ENCODE measurements around the gene RABGAP1L.

The RABGAP1L gene

DNA sequence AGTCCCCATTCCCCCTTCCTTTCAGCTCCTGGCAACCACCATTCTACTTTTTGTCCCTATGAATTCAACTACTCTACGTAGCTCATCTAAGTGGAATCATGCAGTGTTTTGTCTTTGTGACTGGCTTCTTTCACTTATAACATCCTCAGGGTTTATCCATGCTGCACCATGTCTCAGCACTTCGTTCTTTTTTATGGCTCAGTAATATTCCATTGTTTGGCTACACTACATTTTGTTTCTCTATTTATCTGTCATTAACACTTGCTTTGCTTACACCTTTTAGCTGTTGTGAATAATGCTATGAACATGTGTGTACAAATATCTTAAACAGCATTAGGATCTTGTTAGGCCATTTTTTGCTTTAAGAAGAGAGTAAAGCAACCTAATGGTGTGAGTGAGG lies 865.5 kb downstream of the RABGAP1L start:
- no peak overlapping the region for H3K4me2 ChIP-seq
- no peak overlapping the region for H3K9ac ChIP-seq
- no peak overlapping the region for H2AFZ ChIP-seq (ENCODE audit: low read depth)
- no peaks in the 10 kb centered on the region for H3K36me3 ChIP-seq (ENCODE audit: insufficient read depth)
- no peaks in the 10 kb centered on the region for H3K27me3 ChIP-seq (ENCODE audit: insufficient read depth, low read depth)
- peaks cover 31% of the 10 kb centered on the region for H3K79me2 ChIP-seq (ENCODE audit: insufficient read depth, low read depth)
- H3K4me3 ChIP-seq (IDR thresholded peaks at IDR 0.05; ENCODE audit: insufficient read depth, low read depth, low read length): no peak overlapping the region
- no peaks in the 10 kb centered on the region for H4K20me1 ChIP-seq (ENCODE audit: insufficient read depth)
- no peak overlapping the region for H3K27ac ChIP-seq
- TF ChIP-seq, protein P1, sequence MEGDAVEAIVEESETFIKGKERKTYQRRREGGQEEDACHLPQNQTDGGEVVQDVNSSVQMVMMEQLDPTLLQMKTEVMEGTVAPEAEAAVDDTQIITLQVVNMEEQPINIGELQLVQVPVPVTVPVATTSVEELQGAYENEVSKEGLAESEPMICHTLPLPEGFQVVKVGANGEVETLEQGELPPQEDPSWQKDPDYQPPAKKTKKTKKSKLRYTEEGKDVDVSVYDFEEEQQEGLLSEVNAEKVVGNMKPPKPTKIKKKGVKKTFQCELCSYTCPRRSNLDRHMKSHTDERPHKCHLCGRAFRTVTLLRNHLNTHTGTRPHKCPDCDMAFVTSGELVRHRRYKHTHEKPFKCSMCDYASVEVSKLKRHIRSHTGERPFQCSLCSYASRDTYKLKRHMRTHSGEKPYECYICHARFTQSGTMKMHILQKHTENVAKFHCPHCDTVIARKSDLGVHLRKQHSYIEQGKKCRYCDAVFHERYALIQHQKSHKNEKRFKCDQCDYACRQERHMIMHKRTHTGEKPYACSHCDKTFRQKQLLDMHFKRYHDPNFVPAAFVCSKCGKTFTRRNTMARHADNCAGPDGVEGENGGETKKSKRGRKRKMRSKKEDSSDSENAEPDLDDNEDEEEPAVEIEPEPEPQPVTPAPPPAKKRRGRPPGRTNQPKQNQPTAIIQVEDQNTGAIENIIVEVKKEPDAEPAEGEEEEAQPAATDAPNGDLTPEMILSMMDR (conservative IDR thresholded peaks at IDR 0.05; ENCODE audit: low read depth, low read length): no peak
- H3K4me1 ChIP-seq (ENCODE audit: low read depth, poor library complexity, severe bottlenecking): peaks cover 28% of the 10 kb centered on the region

DNA sequence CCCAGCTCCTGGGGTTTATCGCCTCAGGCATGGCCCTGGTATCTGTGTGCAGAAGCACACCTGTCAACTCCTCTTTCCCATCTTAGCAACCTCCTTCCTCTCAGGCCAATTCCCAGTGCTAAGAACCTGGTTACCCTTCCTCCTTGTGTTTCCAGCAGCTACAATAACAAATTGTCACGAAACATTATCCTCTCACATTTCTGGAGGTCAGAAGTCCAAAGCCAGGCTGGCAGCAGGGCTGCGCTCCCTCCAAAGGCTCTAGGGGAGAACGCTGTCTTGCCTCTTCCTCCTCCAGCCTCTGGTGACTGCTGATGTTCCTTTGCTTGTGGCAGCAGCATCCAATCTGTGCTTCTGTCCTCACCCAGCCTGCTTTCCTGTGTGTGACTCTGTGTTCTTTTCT lies 874.6 kb downstream of the RABGAP1L start:
- Histone ChIP-seq H3K79me2 (ENCODE audit: insufficient read depth, low read depth) (no peaks in the 10 kb centered on the region), H3K4me3 (IDR thresholded peaks at IDR 0.05; ENCODE audit: insufficient read depth, low read depth, low read length) (no peak overlapping the region), H3K4me2 (no peak overlapping the region), H3K9ac (no peak overlapping the region), H4K20me1 (ENCODE audit: insufficient read depth) (no peaks in the 10 kb centered on the region), H2AFZ (ENCODE audit: low read depth) (no peak overlapping the region), H3K4me1 (ENCODE audit: low read depth, poor library complexity, severe bottlenecking) (peaks cover 8% of the 10 kb centered on the region), H3K36me3 (ENCODE audit: insufficient read depth) (no peaks in the 10 kb centered on the region), H3K27me3 (ENCODE audit: insufficient read depth, low read depth) (no peaks in the 10 kb centered on the region), H3K27ac (no peak overlapping the region)
- TF ChIP-seq, protein P1 (conservative IDR thresholded peaks at IDR 0.05; ENCODE audit: low read depth, low read length): no peak

- no peaks in the 10 kb centered on the region for H4K20me1 ChIP-seq (ENCODE audit: insufficient read depth)
- H3K4me3 ChIP-seq (IDR thresholded peaks at IDR 0.05; ENCODE audit: insufficient read depth, low read depth, low read length): no peak overlapping the region
- no peaks in the 10 kb centered on the region for H3K36me3 ChIP-seq (ENCODE audit: insufficient read depth)
- no peaks in the 10 kb centered on the region for H3K27me3 ChIP-seq (ENCODE audit: insufficient read depth, low read depth)
- TF ChIP-seq, protein P1 (conservative IDR thresholded peaks at IDR 0.05; ENCODE audit: low read depth, low read length): no peak
- H3K9ac ChIP-seq: no peak overlapping the region
- H3K27ac ChIP-seq: no peak overlapping the region
- H3K4me2 ChIP-seq: no peak overlapping the region
- no peak overlapping the region for H2AFZ ChIP-seq (ENCODE audit: low read depth)
- no peaks in the 10 kb centered on the region for H3K79me2 ChIP-seq (ENCODE audit: insufficient read depth, low read depth)
- H3K4me1 ChIP-seq (ENCODE audit: low read depth, poor library complexity, severe bottlenecking): no peaks in the 10 kb centered on the region
Observed at GRCh38 chr1:175034775-175035174, 875.5 kb downstream of the RABGAP1L start.

- H3K4me1 ChIP-seq (ENCODE audit: low read depth, poor library complexity, severe bottlenecking): no peaks in the 10 kb centered on the region
- no peak overlapping the region for H3K27ac ChIP-seq
- no peaks in the 10 kb centered on the region for H3K79me2 ChIP-seq (ENCODE audit: insufficient read depth, low read depth)
- no peak overlapping the region for H3K4me3 ChIP-seq (IDR thresholded peaks at IDR 0.05; ENCODE audit: insufficient read depth, low read depth, low read length)
- no peaks in the 10 kb centered on the region for H4K20me1 ChIP-seq (ENCODE audit: insufficient read depth)
- no peak overlapping the region for H3K4me2 ChIP-seq
- H3K9ac ChIP-seq: no peak overlapping the region
- no peaks in the 10 kb centered on the region for H3K27me3 ChIP-seq (ENCODE audit: insufficient read depth, low read depth)
- no peaks in the 10 kb centered on the region for H3K36me3 ChIP-seq (ENCODE audit: insufficient read depth)
- no peak overlapping the region for H2AFZ ChIP-seq (ENCODE audit: low read depth)
- TF ChIP-seq, protein P1 (conservative IDR thresholded peaks at IDR 0.05; ENCODE audit: low read depth, low read length): no peak
Observed at GRCh38 chr1:175035865-175036264, 876.5 kb downstream of the RABGAP1L start.
